ENCODE data around the gene CDKAL1.

GRCh38 chr6:21138336-21139069, 604.2 kb downstream of the CDKAL1 start:
- TF ChIP-seq ZNF274 (IDR thresholded peaks at IDR 0.05; ENCODE audit: low read depth, low read length), result no peak
- no peak for TF ChIP-seq SUZ12 (IDR thresholded peaks at IDR 0.05; ENCODE audit: extremely low read depth, insufficient read depth, insufficient read length)
- TF ChIP-seq YY1 (IDR thresholded peaks at IDR 0.05; ENCODE audit: insufficient read depth, insufficient read length), result no peak
